K562 (cell line): ENCODE results near the gene KLK6. TPM values are rescaled to one million over a fixed set of nuclear protein-coding genes. Genes with fewer than 3 reads are reported as not detected.

Source experiments
- BRF1 ChIP-seq: IDR thresholded peaks from 3 replicates; pipeline ENCODE4 v1.6.1; 2011; ENCODE audit warnings: borderline replicate concordance, mild to moderate bottlenecking; ENCODE audit not compliant: insufficient read length; ENCODE audit errors: extremely low read depth
- FIP1L1 ChIP-seq: fragments of 200-400 bp; formaldehyde crosslinking; IDR thresholded peaks from 2 replicates; pipeline ENCODE4 v1.6.1; 2018; ENCODE audit warnings: mild to moderate bottlenecking, low read depth, low read length; ENCODE audit not compliant: poor library complexity, severe bottlenecking
- SRSF9 ChIP-seq: fragments of 200-400 bp; formaldehyde crosslinking; IDR thresholded peaks from 2 replicates; pipeline ENCODE4 v1.6.1; 2017; ENCODE audit warnings: low read depth, low read length, borderline replicate concordance
- ZNF224 ChIP-seq: sonication (generic); formaldehyde crosslinking; IDR thresholded peaks from 2 replicates; pipeline ENCODE4 v1.8.0; 2022; ENCODE audit warnings: mild to moderate bottlenecking, missing genetic modification reagents
- ZNF707 ChIP-seq: fragments of 250-450 bp; sonication (Bioruptor Pico); conservative IDR thresholded peaks from 2 replicates; pipeline ENCODE4 v1.8.0; 2022; ENCODE audit warnings: inconsistent platforms, mild to moderate bottlenecking, moderate library complexity
- polyA plus RNA-seq, 8 experiments: library from polyadenylated mRNA; depleted of rRNA in 4 of 8; stranded (reverse) in 5 of 8; unstranded in 3 of 8; fragments of >200 nt; fragmentation: Nextera tagmentation in 2 of 8; fragmentation: Illumina TruSeq in 1 of 8; extraction: Ambion mirVana in 2 of 8; extraction: Trizol in 1 of 8; gene quantifications; 2 replicates each; pipeline versions ENCODE4 v1.2.1 to v1.2.3, GENCODE V29; 2011 to 2014; ENCODE audit warnings: inconsistent platforms in 1 of 8, missing spikeins in 1 of 8
- total RNA-seq, 7 experiments: library from RNA; depleted of rRNA in 6 of 7; stranded (reverse); fragments of >200 nt in 6 of 7; fragmentation: Illumina TruSeq in 2 of 7; extraction: Trizol in 2 of 7; gene quantifications; 2 replicates each; pipeline versions ENCODE4 v1.2.1 to v1.2.3, GENCODE V29; 2011 to 2021; ENCODE audit warnings: low replicate concordance in 1 of 7
- TF ChIP-seq, protein P1 (sequence below): fragments of 250-450 bp; sonication (Bioruptor Pico); IDR thresholded peaks from 2 replicates; pipeline ENCODE4 v1.6.1; 2021; ENCODE audit warnings: mild to moderate bottlenecking
- TF ChIP-seq, protein P2 (sequence below): fragments of 250-450 bp; sonication (Bioruptor Pico); IDR thresholded peaks from 2 replicates; pipeline ENCODE4 v1.8.0; 2021; ENCODE audit warnings: moderate library complexity, mild to moderate bottlenecking, inconsistent platforms
- TF ChIP-seq, protein P3 (sequence below): fragments of 250-450 bp; sonication (Bioruptor Pico); IDR thresholded peaks from 2 replicates; pipeline ENCODE4 v1.5.1; 2021; ENCODE audit warnings: mild to moderate bottlenecking

KLK6 gene
- total and polyA plus RNA-seq, 9 of the 15 experiments (the other 6 are each of a cell fraction or from before 2014, with no cell fraction given): not detected

DNA sequence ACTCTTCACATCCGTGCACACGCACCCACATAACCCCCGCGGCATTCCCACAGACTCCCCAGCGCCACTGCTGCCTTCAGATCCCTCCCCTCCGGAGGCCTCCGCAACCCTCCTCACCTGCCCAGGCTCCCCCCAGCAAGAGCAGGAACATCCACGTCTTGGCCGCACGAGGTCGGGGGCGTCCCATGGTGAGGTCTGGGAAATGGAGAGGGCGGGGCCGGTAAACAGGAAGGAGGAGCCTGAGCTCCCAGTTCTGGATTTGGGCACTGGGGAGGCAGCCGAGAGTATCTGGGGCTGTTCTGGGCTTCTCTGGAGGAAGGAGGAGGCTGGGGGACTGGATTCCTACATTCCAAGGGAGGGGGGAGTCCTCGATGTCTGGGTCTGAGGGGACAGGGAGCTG lies 31.6 kb upstream of the KLK6 start (continued):
- TF ChIP-seq ZNF224 (CRISPR knock-in tag): no peak
- TF ChIP-seq, protein P1, sequence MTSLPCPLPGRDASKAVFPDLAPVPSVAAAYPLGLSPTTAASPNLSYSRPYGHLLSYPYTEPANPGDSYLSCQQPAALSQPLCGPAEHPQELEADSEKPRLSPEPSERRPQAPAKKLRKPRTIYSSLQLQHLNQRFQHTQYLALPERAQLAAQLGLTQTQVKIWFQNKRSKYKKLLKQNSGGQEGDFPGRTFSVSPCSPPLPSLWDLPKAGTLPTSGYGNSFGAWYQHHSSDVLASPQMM (CRISPR knock-in tag): no peak
- TF ChIP-seq, protein P2, sequence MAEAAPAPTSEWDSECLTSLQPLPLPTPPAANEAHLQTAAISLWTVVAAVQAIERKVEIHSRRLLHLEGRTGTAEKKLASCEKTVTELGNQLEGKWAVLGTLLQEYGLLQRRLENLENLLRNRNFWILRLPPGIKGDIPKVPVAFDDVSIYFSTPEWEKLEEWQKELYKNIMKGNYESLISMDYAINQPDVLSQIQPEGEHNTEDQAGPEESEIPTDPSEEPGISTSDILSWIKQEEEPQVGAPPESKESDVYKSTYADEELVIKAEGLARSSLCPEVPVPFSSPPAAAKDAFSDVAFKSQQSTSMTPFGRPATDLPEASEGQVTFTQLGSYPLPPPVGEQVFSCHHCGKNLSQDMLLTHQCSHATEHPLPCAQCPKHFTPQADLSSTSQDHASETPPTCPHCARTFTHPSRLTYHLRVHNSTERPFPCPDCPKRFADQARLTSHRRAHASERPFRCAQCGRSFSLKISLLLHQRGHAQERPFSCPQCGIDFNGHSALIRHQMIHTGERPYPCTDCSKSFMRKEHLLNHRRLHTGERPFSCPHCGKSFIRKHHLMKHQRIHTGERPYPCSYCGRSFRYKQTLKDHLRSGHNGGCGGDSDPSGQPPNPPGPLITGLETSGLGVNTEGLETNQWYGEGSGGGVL: no peak
- no peak for TF ChIP-seq FIP1L1
- no peak for TF ChIP-seq SRSF9
- TF ChIP-seq, protein P3, sequence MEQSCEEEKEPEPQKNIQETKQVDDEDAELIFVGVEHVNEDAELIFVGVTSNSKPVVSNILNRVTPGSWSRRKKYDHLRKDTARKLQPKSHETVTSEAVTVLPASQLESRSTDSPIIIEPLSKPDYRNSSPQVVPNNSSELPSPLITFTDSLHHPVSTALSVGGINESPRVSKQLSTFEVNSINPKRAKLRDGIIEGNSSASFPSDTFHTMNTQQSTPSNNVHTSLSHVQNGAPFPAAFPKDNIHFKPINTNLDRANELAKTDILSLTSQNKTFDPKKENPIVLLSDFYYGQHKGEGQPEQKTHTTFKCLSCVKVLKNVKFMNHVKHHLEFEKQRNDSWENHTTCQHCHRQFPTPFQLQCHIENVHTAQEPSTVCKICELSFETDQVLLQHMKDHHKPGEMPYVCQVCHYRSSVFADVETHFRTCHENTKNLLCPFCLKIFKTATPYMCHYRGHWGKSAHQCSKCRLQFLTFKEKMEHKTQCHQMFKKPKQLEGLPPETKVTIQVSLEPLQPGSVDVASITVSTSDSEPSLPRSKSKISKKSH (CRISPR knock-in tag): no peak
- no peak for TF ChIP-seq ZNF707 (CRISPR knock-in tag)
- no peak for TF ChIP-seq BRF1
- TF ChIP-seq, all 486 proteins: peak for 11
